Gastrocnemius medialis (tissue), 4 donors: Measurements from ENCODE around the gene KRT17. TPM values are rescaled to one million over a fixed set of nuclear protein-coding genes. Genes with fewer than 3 reads are reported as not detected.

Source experiments
- ATAC-seq, 2 donors: fragments of 150-250 bp; one replicate each; pipeline ENCODE4 v1.9.1; 2016
- DNase-seq, 2 donors: peaks; one replicate each; pipeline ENCODE4 v3.0.0-alpha.2; 2019
- H3K27ac ChIP-seq, 4 donors: fragments of 200-600 bp; sonication (generic); 1 replicate in 1 of 4; 2 replicates in 3 of 4; pipeline ENCODE4 v1.5.1; 2016 to 2018; ENCODE audit warnings: mild to moderate bottlenecking in 2 of 4, moderate library complexity in 1 of 4
- H3K27me3 ChIP-seq, 3 donors: fragments of 200-600 bp; sonication (generic) in 2 of 3; 1 replicate in 1 of 3; 2 replicates in 2 of 3; pipeline versions ENCODE4 v1.5.1 to v1.6.0; 2016 to 2019; ENCODE audit warnings: mild to moderate bottlenecking in 1 of 3, moderate library complexity in 1 of 3
- H3K36me3 ChIP-seq, 2 donors: fragments of 200-600 bp; sonication (generic) in 1 of 2; one replicate each; pipeline ENCODE4 v1.5.1; 2017 to 2018
- H3K4me1 ChIP-seq, 2 donors: fragments of 200-600 bp; sonication (generic) in 1 of 2; one replicate each; pipeline ENCODE4 v1.5.1; 2016 to 2017; ENCODE audit warnings: mild to moderate bottlenecking in 2 of 2
- H3K4me3 ChIP-seq, 4 donors: fragments of 200-600 bp; sonication (generic) in 3 of 4; 1 replicate in 1 of 4; 2 replicates in 3 of 4; pipeline ENCODE4 v1.5.1; 2016 to 2019; ENCODE audit warnings: mild to moderate bottlenecking in 2 of 4
- H3K9me3 ChIP-seq, 3 donors: fragments of 200-600 bp; sonication (generic) in 2 of 3; 1 replicate in 1 of 3; 2 replicates in 2 of 3; pipeline ENCODE4 v1.5.1; 2016 to 2019
- POLR2A ChIP-seq, 2 donors: fragments of 450-650 bp; IDR thresholded peaks; one replicate each; pipeline ENCODE4 v1.6.1; 2017; ENCODE audit warnings: antibody characterized with exemption in 2 of 2, mild to moderate bottlenecking in 2 of 2, moderate library complexity in 2 of 2
- in situ Hi-C, 4 donors: fragments of 200-750 bp; cut with MboI; loops; one replicate each; pipeline versions ENCODE4 v1.15.0 to v1.8.0; 2017; ENCODE audit warnings: low sequenced_read_pairs in 4 of 4
- intact Hi-C: fragments of 100-400 bp; cut with DNase I; formaldehyde crosslinking; loops from one replicate; pipeline ENCODE4 v1.15.1; 2023; ENCODE audit warnings: low total_unique reads
- total RNA-seq, 4 donors: library from RNA; depleted of rRNA; stranded (reverse); fragments of >200 nt; gene quantifications; one replicate each; pipeline versions ENCODE4 v1.1.0 to v1.2.3, GENCODE V29; 2016
- TF ChIP-seq, protein P1 (sequence below), 5 experiments: fragments of 450-650 bp in 3 of 5; fragments of 200-600 bp in 2 of 5; sonication (generic) in 2 of 5; IDR thresholded peaks in 4 of 5; conservative IDR thresholded peaks in 1 of 5; 1 replicate in 4 of 5; 2 replicates in 1 of 5; pipeline ENCODE4 v1.5.1; 2016 to 2019; ENCODE audit warnings: antibody characterized with exemption in 5 of 5, mild to moderate bottlenecking in 3 of 5, moderate library complexity in 3 of 5

The KRT17 gene
- total RNA-seq, 4 donors from 2014 or later, result not detected

DNA sequence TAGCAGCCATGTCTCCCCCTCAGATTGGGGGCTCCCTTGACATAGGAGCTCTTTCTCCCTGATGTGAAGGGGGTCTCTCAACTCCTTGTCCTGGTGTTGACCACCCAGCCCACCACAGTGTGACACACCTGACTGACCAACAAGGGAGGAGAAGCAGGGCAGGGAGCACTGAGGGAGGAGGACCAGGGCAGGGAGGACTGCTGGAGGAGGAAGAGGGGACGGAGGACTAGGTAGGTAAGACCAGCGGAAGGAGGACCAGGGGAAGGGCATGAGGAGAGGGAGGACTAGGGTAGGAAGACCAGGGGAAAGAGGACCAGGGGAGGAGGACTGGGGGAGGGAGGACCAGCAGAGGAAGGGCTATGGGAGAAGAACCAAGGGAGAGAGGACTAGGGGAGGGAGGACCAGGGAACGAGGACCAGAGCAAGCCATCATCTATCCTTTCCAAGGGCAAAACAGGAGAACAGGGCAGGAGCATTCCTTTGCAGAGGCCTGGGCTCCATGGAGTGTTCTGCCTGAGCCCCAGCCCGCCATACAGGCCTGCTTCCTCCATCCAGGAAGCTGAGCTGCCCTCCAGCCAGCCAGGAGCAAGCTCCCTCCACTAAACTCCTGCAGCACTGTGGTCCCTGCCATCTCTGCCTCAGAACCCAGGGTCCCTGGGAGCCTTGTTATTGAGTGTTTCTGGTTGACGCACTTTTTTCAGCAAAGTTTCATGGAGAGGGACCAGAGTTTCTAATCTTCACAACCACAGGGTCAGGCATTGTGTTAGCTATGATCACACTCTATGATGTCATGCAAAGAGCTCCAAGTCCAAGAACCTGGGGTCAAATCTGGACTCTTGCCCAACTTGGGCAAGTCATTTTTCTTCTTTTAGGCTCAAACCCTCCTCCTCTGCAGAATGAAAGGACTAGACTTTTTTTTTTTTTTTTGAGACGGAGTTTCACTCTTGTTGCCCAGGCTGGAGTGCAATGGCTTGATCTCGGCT is 15.4 kb upstream of the KRT17 start:
- no peak for TF ChIP-seq POLR2A (IDR thresholded peaks at IDR 0.05)
- TF ChIP-seq, protein P1, sequence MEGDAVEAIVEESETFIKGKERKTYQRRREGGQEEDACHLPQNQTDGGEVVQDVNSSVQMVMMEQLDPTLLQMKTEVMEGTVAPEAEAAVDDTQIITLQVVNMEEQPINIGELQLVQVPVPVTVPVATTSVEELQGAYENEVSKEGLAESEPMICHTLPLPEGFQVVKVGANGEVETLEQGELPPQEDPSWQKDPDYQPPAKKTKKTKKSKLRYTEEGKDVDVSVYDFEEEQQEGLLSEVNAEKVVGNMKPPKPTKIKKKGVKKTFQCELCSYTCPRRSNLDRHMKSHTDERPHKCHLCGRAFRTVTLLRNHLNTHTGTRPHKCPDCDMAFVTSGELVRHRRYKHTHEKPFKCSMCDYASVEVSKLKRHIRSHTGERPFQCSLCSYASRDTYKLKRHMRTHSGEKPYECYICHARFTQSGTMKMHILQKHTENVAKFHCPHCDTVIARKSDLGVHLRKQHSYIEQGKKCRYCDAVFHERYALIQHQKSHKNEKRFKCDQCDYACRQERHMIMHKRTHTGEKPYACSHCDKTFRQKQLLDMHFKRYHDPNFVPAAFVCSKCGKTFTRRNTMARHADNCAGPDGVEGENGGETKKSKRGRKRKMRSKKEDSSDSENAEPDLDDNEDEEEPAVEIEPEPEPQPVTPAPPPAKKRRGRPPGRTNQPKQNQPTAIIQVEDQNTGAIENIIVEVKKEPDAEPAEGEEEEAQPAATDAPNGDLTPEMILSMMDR (IDR thresholded peaks at IDR 0.05 in 4 of 5, conservative IDR thresholded peaks at IDR 0.05 in 1 of 5), result no peak
- Histone ChIP-seq H3K4me3 (no peak overlapping the region), H3K27ac (no peak overlapping the region), H3K36me3 (no peaks in the 10 kb centered on the region), H3K9me3 (no peaks in the 10 kb centered on the region), H3K4me1 (peaks cover 0 to 2% of the 10 kb centered on the region in 2 donors), H3K27me3 (no peaks in the 10 kb centered on the region)
- DNase-seq (no peak), ATAC-seq (no peak)
- in situ Hi-C loops (loop anchor here in 3 of 4 donors (10.0 kb wide), 2 partner anchors 85 to 735 kb away; no protein-coding TSS in a partner anchor), intact Hi-C loops (no loop called here)

DNA sequence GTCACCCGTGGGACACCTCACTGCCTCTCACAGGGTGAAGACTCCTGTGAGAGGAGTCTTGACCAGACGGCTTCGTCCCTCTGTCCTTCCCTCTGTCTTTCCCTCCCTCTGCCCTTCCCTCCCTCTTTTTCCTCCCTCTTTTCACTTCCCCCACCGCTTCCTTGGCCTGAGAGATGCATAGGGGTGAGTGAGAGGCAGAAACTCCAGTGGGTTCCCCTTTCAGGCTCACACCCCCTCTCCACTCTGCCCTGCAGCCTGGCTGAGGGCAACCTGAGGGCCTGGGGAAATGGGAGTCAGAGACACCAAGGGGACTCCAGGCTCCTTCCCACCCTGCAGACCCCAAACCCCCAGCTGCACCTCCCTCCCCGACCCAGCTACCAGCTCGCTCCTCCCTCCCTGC is 14.6 kb upstream of the KRT17 start:
- DNase-seq (no peak), ATAC-seq (no peak)
- TF ChIP-seq POLR2A (IDR thresholded peaks at IDR 0.05), result no peak
- TF ChIP-seq, protein P1 (IDR thresholded peaks at IDR 0.05 in 4 of 5, conservative IDR thresholded peaks at IDR 0.05 in 1 of 5), result no peak
- intact Hi-C loops (no loop called here), in situ Hi-C loops (no loop called here)
- Histone ChIP-seq H3K9me3 (no peaks in the 10 kb centered on the region), H3K4me1 (peaks cover 0 to 2% of the 10 kb centered on the region in 2 donors), H3K27ac (no peak overlapping the region), H3K4me3 (no peak overlapping the region), H3K27me3 (no peaks in the 10 kb centered on the region), H3K36me3 (no peaks in the 10 kb centered on the region)

DNA sequence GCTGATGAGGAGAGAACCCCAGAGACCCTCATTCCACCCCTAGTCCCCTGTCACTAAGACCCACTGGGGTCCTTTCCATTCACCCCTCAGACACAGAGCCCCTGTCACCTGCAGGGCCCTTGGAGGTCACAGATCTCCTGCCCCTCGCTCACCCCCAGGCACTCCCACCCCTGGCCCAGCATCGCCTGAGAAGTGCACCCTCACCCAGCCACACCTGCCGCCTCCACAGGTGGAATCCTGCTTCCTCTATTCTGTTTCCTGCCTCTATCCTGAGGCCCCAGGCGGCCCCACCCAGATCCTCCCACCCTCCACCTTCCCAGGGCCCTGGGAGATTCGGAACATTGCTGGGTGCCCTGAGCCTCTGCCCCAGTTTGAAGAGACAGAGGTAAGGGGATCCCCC is 13.8 kb upstream of the KRT17 start:
- intact Hi-C loops (no loop called here), in situ Hi-C loops (no loop called here)
- DNase-seq, result no peak
- H3K9me3 ChIP-seq, result no peaks in the 10 kb centered on the region
- TF ChIP-seq, protein P1 (IDR thresholded peaks at IDR 0.05 in 4 of 5, conservative IDR thresholded peaks at IDR 0.05 in 1 of 5), result no peak
- no peak for TF ChIP-seq POLR2A (IDR thresholded peaks at IDR 0.05)
- peaks cover 0 to 2% of the 10 kb centered on the region in 2 donors for H3K4me1 ChIP-seq
- H3K4me3 ChIP-seq, result no peak overlapping the region
- no peaks in the 10 kb centered on the region for H3K36me3 ChIP-seq
- H3K27ac ChIP-seq, result no peak overlapping the region
- H3K27me3 ChIP-seq, result no peaks in the 10 kb centered on the region
- ATAC-seq, result no peak

DNA sequence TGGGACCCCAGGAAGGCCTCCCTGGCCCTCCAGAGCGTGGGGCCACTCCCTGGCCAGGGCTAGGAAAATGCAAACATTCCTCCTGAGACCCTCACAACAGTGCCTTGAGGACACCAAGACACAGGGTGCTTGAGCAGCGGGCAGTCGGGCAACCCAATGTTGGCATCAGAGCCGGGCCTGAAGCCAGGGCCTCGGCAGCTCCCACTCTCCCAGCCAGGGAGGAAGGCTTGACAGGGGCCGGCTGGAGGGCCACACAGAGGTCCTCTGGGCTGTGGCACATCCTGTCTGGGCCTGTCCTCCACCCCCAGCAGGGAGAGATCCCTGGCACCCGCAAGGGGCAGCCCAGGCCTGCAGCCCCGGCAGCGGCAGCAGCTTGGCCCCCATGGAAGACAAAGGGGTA is 12.3 kb upstream of the KRT17 start:
- H3K4me1 ChIP-seq, result peaks cover 0 to 2% of the 10 kb centered on the region in 2 donors
- H3K4me3 ChIP-seq, result no peak overlapping the region
- no peak overlapping the region for H3K27ac ChIP-seq
- no peaks in the 10 kb centered on the region for H3K9me3 ChIP-seq
- DNase-seq (no peak), ATAC-seq (no peak)
- no peak for TF ChIP-seq POLR2A (IDR thresholded peaks at IDR 0.05)
- TF ChIP-seq, protein P1 (IDR thresholded peaks at IDR 0.05 in 4 of 5, conservative IDR thresholded peaks at IDR 0.05 in 1 of 5), result no peak
- no peaks in the 10 kb centered on the region for H3K36me3 ChIP-seq
- in situ Hi-C loops, result no loop called here
- H3K27me3 ChIP-seq, result no peaks in the 10 kb centered on the region
- intact Hi-C loops, result no loop called here
